HepG2 (cell line): Measurements from ENCODE around the gene PELI1.

Experiments
- CEBPB ChIP-seq: IDR thresholded peaks from 2 replicates; pipeline ENCODE4 v1.6.1; 2011; ENCODE audit warnings: low read depth, low read length, improper control_type of control experiment, borderline replicate concordance
- CERS6 ChIP-seq: sonication (generic); formaldehyde crosslinking; IDR thresholded peaks from 2 replicates; pipeline ENCODE4 v1.5.0; 2020; ENCODE audit warnings: missing genetic modification reagents
- CTCF ChIP-seq: sonication (generic); formaldehyde crosslinking; IDR thresholded peaks from 2 replicates; pipeline ENCODE4 v1.5.0; 2020; ENCODE audit warnings: mild to moderate bottlenecking, missing genetic modification reagents, moderate library complexity
- ELK4 ChIP-seq: sonication (generic); formaldehyde crosslinking; IDR thresholded peaks from 2 replicates; pipeline ENCODE4 v1.9.0; 2021; ENCODE audit warnings: missing genetic modification reagents, borderline replicate concordance
- NBN ChIP-seq: fragments of 450-650 bp; conservative IDR thresholded peaks from 2 replicates; pipeline ENCODE4 v1.6.1; 2017
- REST ChIP-seq, 2 experiments: IDR thresholded peaks; 2 replicates each; pipeline ENCODE4 v1.6.1; 2011 to 2012; ENCODE audit warnings: low read length in 2 of 2, borderline replicate concordance in 1 of 2, low read depth in 1 of 2, mild to moderate bottlenecking in 1 of 2, moderate library complexity in 1 of 2
- SUZ12 ChIP-seq: fragments of 150-350 bp; IDR thresholded peaks from 2 replicates; pipeline ENCODE4 v1.6.1; 2014; ENCODE audit warnings: low read depth, low read length
- THAP8 ChIP-seq: sonication (generic); formaldehyde crosslinking; IDR thresholded peaks from 2 replicates; pipeline ENCODE4 v1.5.1; 2020; ENCODE audit warnings: missing genetic modification reagents, mild to moderate bottlenecking, borderline replicate concordance
- ZNF10 ChIP-seq: sonication (generic); formaldehyde crosslinking; IDR thresholded peaks from 2 replicates; pipeline ENCODE4 v1.4.0; 2020; ENCODE audit warnings: mild to moderate bottlenecking, low read depth, missing genetic modification reagents, borderline replicate concordance

- TF ChIP-seq REST (IDR thresholded peaks at IDR 0.05; ENCODE audit: borderline replicate concordance in 1 of 2, low read depth in 1 of 2, low read length in 2 of 2) (no peak), THAP8 (CRISPR knock-in tag) (no peak), CTCF (CRISPR knock-in tag) (no peak), ZNF10 (no peak), CEBPB (no peak), CERS6 (CRISPR knock-in tag) (no peak), NBN (no peak), SUZ12 (no peak), ELK4 (no peak)
Observed at GRCh38 chr2:64063454-64063853, 80.8 kb downstream of the PELI1 start.
